Neural crest cell (in vitro differentiated cells): Measurements from ENCODE around the gene LCAT. TPM values are rescaled to one million over a fixed set of nuclear protein-coding genes. Genes with fewer than 3 reads are reported as not detected.

Experiments
- DNase-seq: peaks from one replicate; pipeline ENCODE4 v3.0.0; 2021; ENCODE audit warnings: low read depth, mixed read lengths, low spot score
- H3K27ac Mint-ChIP-seq: one replicate; pipeline ENCODE4 v1.8.0; 2021; ENCODE audit warnings: mild to moderate bottlenecking, mixed read lengths; ENCODE audit not compliant: unreplicated experiment
- H3K27me3 Mint-ChIP-seq: 2 replicates; pipeline ENCODE4 v1.8.0; 2021; ENCODE audit warnings: low read depth, mild to moderate bottlenecking, mixed read lengths
- H3K36me3 Mint-ChIP-seq: 2 replicates; pipeline ENCODE4 v1.8.0; 2021; ENCODE audit warnings: low read depth, mild to moderate bottlenecking, mixed read lengths
- H3K4me1 Mint-ChIP-seq: 2 replicates; pipeline ENCODE4 v1.8.0; 2021; ENCODE audit warnings: mixed read lengths
- H3K4me3 Mint-ChIP-seq: one replicate; pipeline ENCODE4 v1.8.0; 2021; ENCODE audit warnings: mild to moderate bottlenecking, mixed read lengths
- H3K9me3 Mint-ChIP-seq: 2 replicates; pipeline ENCODE4 v1.8.0; 2021; ENCODE audit warnings: mixed read lengths
- total RNA-seq: library from RNA; stranded (reverse); gene quantifications from 2 replicates; pipeline ENCODE4 v1.2.1, GENCODE V29; 2021
- TF ChIP-seq, protein P1 (sequence below): fragments of 200-600 bp; sonication (generic); conservative IDR thresholded peaks from 2 replicates; pipeline ENCODE4 v1.5.0; 2021; ENCODE audit warnings: antibody characterized with exemption, mild to moderate bottlenecking

Gene LCAT
- total RNA-seq, 1 donor from 2014 or later = 16.6 TPM

DNA sequence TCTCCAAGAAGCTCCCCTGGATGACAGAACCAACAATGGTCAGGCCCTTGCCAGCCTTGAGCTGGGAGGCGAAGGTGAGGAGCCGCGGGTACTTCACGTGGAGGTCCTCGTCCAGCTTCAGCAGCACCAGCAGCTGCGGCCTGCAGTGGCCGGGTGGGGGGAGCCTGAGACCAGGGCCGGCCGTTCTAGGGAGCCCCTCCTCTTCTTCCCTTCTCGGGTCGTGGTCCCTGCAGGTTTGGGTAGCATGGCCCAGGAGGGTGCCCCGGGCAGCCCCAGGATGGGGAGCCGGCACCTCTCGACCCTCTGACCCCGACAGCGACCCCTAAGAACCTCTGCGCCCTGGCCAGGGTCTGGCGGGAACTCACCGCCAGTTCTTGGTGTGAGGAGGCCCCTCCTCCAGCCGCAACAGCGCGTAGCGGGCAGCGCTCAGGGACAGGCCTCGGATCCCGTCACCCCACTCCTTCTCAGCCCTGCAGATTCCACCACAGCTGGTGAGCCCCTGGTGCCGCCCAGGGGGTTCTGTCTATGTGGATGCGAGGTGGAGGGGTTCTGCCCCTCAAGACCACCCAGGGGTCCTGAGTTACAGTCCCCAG is 3.1 kb upstream of the LCAT start:
- Mint-ChIP-seq H3K9me3 (no peaks in the 10 kb centered on the region), H3K4me3 (no peak overlapping the region), H3K27me3 (no peaks in the 10 kb centered on the region), H3K27ac (peak overlapping the region; percentile 43), H3K36me3 (no peaks in the 10 kb centered on the region), H3K4me1 (peaks cover 3% of the 10 kb centered on the region)
- TF ChIP-seq, protein P1, sequence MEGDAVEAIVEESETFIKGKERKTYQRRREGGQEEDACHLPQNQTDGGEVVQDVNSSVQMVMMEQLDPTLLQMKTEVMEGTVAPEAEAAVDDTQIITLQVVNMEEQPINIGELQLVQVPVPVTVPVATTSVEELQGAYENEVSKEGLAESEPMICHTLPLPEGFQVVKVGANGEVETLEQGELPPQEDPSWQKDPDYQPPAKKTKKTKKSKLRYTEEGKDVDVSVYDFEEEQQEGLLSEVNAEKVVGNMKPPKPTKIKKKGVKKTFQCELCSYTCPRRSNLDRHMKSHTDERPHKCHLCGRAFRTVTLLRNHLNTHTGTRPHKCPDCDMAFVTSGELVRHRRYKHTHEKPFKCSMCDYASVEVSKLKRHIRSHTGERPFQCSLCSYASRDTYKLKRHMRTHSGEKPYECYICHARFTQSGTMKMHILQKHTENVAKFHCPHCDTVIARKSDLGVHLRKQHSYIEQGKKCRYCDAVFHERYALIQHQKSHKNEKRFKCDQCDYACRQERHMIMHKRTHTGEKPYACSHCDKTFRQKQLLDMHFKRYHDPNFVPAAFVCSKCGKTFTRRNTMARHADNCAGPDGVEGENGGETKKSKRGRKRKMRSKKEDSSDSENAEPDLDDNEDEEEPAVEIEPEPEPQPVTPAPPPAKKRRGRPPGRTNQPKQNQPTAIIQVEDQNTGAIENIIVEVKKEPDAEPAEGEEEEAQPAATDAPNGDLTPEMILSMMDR = no peak
- DNase-seq = no peak

DNA sequence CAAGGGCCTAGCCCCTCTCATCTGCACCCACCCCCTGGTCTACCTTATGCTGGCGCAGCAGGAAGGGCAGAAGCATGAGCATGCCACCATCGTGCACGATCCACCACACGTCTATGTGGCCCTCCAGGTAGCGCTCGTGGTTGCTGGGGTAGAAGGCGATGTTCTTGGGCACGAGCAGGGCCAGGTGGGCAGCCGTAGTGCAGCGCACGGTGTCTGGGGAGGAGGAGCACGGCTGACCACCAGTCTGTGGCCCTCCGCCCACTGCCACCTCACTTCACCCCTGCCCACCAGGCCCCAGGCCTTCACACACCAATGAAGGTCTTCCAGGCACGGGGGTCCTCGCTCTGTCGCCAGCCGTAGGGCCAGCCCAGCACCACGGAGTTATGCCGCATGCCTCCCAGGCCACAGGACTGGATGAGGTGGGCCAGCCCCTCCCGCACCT is 2.2 kb upstream of the LCAT start:
- Mint-ChIP-seq H3K4me3 (no peak overlapping the region), H3K9me3 (no peaks in the 10 kb centered on the region), H3K27ac (no peak overlapping the region), H3K4me1 (peaks cover 9% of the 10 kb centered on the region), H3K36me3 (no peaks in the 10 kb centered on the region), H3K27me3 (no peaks in the 10 kb centered on the region)
- no peak for DNase-seq
- TF ChIP-seq, protein P1 = no peak

DNA sequence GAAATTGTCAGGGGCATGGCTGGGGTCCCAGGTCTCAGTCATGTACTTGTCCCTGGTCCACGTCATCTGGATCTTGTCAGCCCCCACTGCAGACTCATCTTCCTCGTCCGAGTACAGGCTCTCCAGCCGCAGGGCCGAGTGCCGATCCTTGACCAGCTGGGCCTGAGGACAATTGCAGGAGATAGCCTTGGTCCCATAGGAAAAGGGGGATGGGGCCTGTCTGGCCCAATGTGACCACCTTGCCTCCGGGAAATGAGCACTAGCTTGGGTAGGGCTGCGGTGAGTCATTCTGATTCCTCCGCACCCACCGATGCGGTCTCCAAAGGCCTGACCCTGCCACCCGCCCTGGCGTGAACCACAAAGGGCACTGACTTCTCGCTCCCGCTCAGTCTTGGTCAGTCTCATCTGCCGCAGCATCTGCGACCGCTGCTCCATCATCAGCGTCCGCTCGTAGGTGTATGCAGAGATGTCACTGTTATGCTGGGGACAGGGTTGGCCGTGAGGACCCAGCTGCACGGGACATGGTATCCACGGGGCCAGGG is 1.5 kb upstream of the LCAT start:
- TF ChIP-seq, protein P1 = no peak
- Mint-ChIP-seq H3K4me1 (peaks cover 9% of the 10 kb centered on the region), H3K4me3 (peak overlapping the region; percentile 27), H3K27ac (peak overlapping the region; percentile 6), H3K27me3 (no peaks in the 10 kb centered on the region), H3K36me3 (no peaks in the 10 kb centered on the region), H3K9me3 (no peaks in the 10 kb centered on the region)
- DNase-seq = no peak

DNA sequence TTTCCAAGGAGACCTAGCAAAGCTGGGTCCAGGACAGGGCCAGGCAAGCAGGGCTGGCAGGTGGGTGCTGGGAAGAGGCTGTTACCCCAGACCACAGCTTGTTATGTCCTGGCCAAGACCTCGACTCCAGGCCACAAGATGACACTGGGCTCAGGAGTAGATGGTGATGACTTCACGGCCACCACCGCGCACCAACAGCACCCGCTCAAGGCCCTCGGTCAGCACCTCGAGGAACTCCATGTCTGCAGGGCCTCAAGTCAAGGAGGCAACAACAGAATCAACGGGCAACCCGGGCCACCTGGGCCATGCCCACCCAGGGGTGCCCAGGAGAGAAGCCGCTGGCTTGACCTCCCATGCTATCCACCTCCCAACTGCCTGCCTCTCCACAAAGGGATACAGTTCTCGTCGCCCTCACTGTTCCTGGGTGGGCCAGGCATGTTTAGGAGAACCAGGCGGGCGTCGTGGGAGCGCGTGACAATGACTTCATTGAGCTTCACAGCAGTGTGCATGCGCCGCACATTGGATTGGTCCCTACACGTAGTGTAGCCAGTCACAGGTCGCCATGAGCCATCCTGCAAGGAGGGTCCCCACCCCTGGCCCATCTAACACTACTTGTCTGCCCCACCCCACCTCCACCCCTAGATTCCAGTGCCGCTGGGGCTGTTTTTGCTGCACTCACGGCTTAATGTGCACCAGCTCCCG is 921 bp upstream of the LCAT start:
- no peak overlapping the region for H3K27ac Mint-ChIP-seq
- H3K4me3 Mint-ChIP-seq = no peak overlapping the region
- no peaks in the 10 kb centered on the region for H3K27me3 Mint-ChIP-seq
- no peaks in the 10 kb centered on the region for H3K36me3 Mint-ChIP-seq
- H3K4me1 Mint-ChIP-seq = peaks cover 9% of the 10 kb centered on the region
- H3K9me3 Mint-ChIP-seq = no peaks in the 10 kb centered on the region
- TF ChIP-seq, protein P1 = no peak
- DNase-seq = no peak

DNA sequence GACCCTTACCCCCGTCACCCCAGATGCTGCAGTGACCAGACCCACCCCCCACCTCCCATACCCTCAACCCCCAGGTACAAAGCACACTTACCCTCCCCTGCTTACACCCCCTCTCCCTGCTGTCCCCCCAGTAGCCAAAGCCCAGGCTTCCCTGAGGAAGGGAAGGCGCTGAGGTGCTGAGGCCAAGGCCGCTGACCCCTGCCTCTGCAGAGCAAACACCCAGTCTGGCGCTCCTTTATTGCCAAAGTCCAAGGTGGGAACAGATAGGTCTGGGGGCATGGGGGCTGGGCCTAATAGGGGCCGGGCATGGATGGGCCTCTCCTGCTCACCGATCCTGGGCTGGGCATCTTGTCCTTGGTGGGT is 683 bp downstream of the LCAT start:
- Mint-ChIP-seq H3K27ac (no peak overlapping the region), H3K4me3 (no peak overlapping the region), H3K4me1 (peaks cover 9% of the 10 kb centered on the region), H3K9me3 (no peaks in the 10 kb centered on the region), H3K36me3 (no peaks in the 10 kb centered on the region), H3K27me3 (no peaks in the 10 kb centered on the region)
- TF ChIP-seq, protein P1 = no peak
- no peak for DNase-seq
